Esophagus muscularis mucosa (tissue), 4 donors: ENCODE data around the gene LRR1.

Experiments
- EP300 ChIP-seq: sonication (generic); formaldehyde crosslinking; IDR thresholded peaks from one replicate; pipeline ENCODE4 v1.6.1; 2017; ENCODE audit warnings: antibody characterized with exemption
- POLR2A ChIP-seq: fragments of 450-650 bp; IDR thresholded peaks from one replicate; pipeline ENCODE4 v1.6.1; 2017; ENCODE audit warnings: antibody characterized with exemption, moderate library complexity, mild to moderate bottlenecking, low read depth
- POLR2AphosphoS5 ChIP-seq, 2 donors: sonication (generic); formaldehyde crosslinking; IDR thresholded peaks; one replicate each; pipeline ENCODE4 v1.6.1; 2017; ENCODE audit warnings: antibody characterized with exemption in 2 of 2
- TF ChIP-seq, protein P1 (sequence below), 3 experiments: fragments of 200-600 bp in 2 of 3; fragments of 450-650 bp in 1 of 3; sonication (generic) in 2 of 3; IDR thresholded peaks; one replicate each; pipeline ENCODE4 v1.5.1; 2017 to 2019; ENCODE audit warnings: antibody characterized with exemption in 3 of 3, mild to moderate bottlenecking in 2 of 3, moderate library complexity in 1 of 3

DNA sequence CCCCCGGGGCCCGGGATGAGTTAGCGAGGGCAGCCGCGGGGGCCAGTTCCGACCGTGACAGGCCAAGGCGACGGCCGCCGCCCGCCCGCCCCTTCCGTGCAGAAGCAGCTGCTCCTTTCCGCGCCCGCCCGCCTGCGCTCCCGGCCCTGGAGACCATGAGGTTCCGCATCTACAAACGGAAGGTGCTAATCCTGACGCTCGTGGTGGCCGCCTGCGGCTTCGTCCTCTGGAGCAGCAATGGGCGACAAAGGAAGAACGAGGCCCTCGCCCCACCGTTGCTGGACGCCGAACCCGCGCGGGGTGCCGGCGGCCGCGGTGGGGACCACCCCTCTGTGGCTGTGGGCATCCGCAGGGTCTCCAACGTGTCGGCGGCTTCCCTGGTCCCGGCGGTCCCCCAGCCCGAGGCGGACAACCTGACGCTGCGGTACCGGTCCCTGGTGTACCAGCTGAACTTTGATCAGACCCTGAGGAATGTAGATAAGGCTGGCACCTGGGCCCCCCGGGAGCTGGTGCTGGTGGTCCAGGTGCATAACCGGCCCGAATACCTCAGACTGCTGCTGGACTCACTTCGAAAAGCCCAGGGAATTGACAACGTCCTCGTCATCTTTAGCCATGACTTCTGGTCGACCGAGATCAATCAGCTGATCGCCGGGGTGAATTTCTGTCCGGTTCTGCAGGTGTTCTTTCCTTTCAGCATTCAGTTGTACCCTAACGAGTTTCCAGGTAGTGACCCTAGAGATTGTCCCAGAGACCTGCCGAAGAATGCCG, 22.6 kb downstream of the LRR1 start:
- TF ChIP-seq POLR2AphosphoS5 (IDR thresholded peaks at IDR 0.05) (no peak), POLR2A (no peak), EP300 (no peak)
- TF ChIP-seq, protein P1, sequence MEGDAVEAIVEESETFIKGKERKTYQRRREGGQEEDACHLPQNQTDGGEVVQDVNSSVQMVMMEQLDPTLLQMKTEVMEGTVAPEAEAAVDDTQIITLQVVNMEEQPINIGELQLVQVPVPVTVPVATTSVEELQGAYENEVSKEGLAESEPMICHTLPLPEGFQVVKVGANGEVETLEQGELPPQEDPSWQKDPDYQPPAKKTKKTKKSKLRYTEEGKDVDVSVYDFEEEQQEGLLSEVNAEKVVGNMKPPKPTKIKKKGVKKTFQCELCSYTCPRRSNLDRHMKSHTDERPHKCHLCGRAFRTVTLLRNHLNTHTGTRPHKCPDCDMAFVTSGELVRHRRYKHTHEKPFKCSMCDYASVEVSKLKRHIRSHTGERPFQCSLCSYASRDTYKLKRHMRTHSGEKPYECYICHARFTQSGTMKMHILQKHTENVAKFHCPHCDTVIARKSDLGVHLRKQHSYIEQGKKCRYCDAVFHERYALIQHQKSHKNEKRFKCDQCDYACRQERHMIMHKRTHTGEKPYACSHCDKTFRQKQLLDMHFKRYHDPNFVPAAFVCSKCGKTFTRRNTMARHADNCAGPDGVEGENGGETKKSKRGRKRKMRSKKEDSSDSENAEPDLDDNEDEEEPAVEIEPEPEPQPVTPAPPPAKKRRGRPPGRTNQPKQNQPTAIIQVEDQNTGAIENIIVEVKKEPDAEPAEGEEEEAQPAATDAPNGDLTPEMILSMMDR (IDR thresholded peaks at IDR 0.05) = no peak
